Esophagus squamous epithelium (tissue), 5 donors: Measurements from ENCODE around the gene PRKCE. TPM values are rescaled to one million over a fixed set of nuclear protein-coding genes. Genes with fewer than 3 reads are reported as not detected.
A peak's percentile ranks its signal among the peaks of the same experiment; 100 is the strongest.

Experiments used
- DNase-seq: peaks from one replicate; lab custom pipeline; 2025; lab: John Stamatoyannopoulos, UW
- H3K27ac ChIP-seq, 4 donors: fragments of 200-600 bp; sonication (generic); one replicate each; pipeline ENCODE4 v1.5.1; 2016 to 2019; ENCODE audit warnings: mild to moderate bottlenecking in 1 of 4
- H3K27me3 ChIP-seq, 4 donors: fragments of 200-600 bp; sonication (generic); 1 replicate in 3 of 4; 2 replicates in 1 of 4; pipeline versions ENCODE4 v1.5.1 to v1.6.0; 2017 to 2021; ENCODE audit warnings: antibody characterized with exemption in 1 of 4
- H3K36me3 ChIP-seq, 3 donors: fragments of 200-600 bp; sonication (generic); one replicate each; pipeline ENCODE4 v1.5.1; 2016 to 2019
- H3K4me1 ChIP-seq, 3 donors: fragments of 200-600 bp; sonication (generic); one replicate each; pipeline ENCODE4 v1.5.1; 2017 to 2019
- H3K4me3 ChIP-seq, 4 donors: fragments of 200-600 bp; sonication (generic); 1 replicate in 3 of 4; 2 replicates in 1 of 4; pipeline ENCODE4 v1.5.1; 2016 to 2019; ENCODE audit warnings: mild to moderate bottlenecking in 2 of 4, moderate library complexity in 1 of 4
- H3K9me3 ChIP-seq, 3 donors: fragments of 200-600 bp; sonication (generic); one replicate each; pipeline ENCODE4 v1.5.1; 2016 to 2019
- POLR2A ChIP-seq, 4 donors: fragments of 450-650 bp; IDR thresholded peaks; one replicate each; pipeline ENCODE4 v1.6.1; 2017; ENCODE audit warnings: antibody characterized with exemption in 4 of 4, mild to moderate bottlenecking in 4 of 4, moderate library complexity in 3 of 4
- WGBS, 2 donors: methylation state at CpG; one replicate each; pipeline ENCODE4 v1.1.5; 2018; 5-methylcytosine and 5-hydroxymethylcytosine counted together
- intact Hi-C: fragments of 100-400 bp; cut with DNase I; formaldehyde crosslinking; loops from one replicate; pipeline ENCODE4 v1.15.0; 2022
- total RNA-seq, 4 donors: library from RNA; depleted of rRNA; stranded (reverse); fragments of >200 nt; gene quantifications; one replicate each; pipeline ENCODE4 v1.1.0, GENCODE V29; 2016
- TF ChIP-seq, protein P1 (sequence below), 6 experiments: fragments of 450-650 bp in 4 of 6; fragments of 200-600 bp in 2 of 6; sonication (generic) in 2 of 6; IDR thresholded peaks; one replicate each; pipeline ENCODE4 v1.5.1; 2016 to 2019; ENCODE audit warnings: antibody characterized with exemption in 6 of 6, mild to moderate bottlenecking in 4 of 6, moderate library complexity in 4 of 6
- donor health status: DM: yes; HTN: yes; CAD: no.

The PRKCE gene
- total RNA-seq, 4 donors from 2014 or later: 6.5 to 13.7 (median 9.9) TPM

DNA sequence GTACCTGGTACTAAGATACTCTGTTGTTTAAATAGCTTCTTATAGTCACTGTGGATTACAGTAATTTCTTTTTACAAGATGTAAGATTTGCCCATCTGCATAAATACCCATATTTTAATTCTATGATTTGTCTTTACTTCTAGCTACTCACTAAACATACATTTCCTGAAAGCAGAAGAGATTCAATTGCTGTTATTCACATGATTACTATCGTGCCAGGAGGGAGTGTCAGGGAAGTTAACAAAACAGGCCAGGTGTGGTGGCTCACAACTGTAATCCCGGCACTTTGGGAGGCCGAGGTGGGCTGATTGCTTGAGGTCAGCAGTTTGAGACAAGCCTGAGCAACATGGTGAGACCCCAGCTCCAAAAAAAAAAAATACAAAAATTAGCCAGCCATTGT is 33.8 kb downstream of the PRKCE start:
- 34 to 54% methylated on average over 3 of the region's 3 CpGs for WGBS, 2 donors
- intact Hi-C loops: no loop called here
- TF ChIP-seq, protein P1, sequence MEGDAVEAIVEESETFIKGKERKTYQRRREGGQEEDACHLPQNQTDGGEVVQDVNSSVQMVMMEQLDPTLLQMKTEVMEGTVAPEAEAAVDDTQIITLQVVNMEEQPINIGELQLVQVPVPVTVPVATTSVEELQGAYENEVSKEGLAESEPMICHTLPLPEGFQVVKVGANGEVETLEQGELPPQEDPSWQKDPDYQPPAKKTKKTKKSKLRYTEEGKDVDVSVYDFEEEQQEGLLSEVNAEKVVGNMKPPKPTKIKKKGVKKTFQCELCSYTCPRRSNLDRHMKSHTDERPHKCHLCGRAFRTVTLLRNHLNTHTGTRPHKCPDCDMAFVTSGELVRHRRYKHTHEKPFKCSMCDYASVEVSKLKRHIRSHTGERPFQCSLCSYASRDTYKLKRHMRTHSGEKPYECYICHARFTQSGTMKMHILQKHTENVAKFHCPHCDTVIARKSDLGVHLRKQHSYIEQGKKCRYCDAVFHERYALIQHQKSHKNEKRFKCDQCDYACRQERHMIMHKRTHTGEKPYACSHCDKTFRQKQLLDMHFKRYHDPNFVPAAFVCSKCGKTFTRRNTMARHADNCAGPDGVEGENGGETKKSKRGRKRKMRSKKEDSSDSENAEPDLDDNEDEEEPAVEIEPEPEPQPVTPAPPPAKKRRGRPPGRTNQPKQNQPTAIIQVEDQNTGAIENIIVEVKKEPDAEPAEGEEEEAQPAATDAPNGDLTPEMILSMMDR (IDR thresholded peaks at IDR 0.05): no peak
- no peak for TF ChIP-seq POLR2A (IDR thresholded peaks at IDR 0.05)
- Histone ChIP-seq H3K4me1 (peaks cover 18 to 58% (median 24%) of the 10 kb centered on the region in 3 donors), H3K4me3 (no peak overlapping the region), H3K27ac (peak overlapping the region in 3 of 4 donors; percentile 71 to 89 (median 87)), H3K9me3 (no peaks in the 10 kb centered on the region), H3K27me3 (no peaks in the 10 kb centered on the region), H3K36me3 (no peaks in the 10 kb centered on the region)
- no peak for DNase-seq

DNA sequence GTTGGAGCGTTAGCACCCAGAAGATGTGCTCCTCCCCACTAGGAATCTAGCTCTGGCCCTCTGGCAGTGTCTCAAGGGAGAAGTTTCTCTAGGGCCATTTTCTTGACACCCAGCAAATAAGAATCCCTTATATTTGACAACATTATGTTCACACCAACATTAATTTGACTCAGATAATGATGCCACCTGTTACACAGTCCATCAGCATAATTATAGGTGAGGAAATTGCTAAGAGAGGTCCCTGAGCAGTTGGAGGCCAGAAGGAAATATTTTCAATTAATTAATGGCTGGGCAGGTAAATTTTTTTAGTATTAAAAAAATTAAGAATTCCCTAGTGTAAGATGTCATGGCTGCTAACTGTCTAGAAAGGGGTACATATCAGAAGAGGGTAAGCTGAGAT is 36.5 kb downstream of the PRKCE start:
- H3K4me1 ChIP-seq: peaks cover 17 to 42% (median 19%) of the 10 kb centered on the region in 3 donors
- H3K27ac ChIP-seq: no peak overlapping the region
- H3K9me3 ChIP-seq: no peaks in the 10 kb centered on the region
- intact Hi-C loops: no loop called here
- no peak for TF ChIP-seq POLR2A (IDR thresholded peaks at IDR 0.05)
- TF ChIP-seq, protein P1 (IDR thresholded peaks at IDR 0.05): no peak
- H3K36me3 ChIP-seq: no peaks in the 10 kb centered on the region
- no peak overlapping the region for H3K4me3 ChIP-seq
- no peak for DNase-seq
- no peaks in the 10 kb centered on the region for H3K27me3 ChIP-seq
- 44 to 86% methylated on average over 1 of the region's 1 CpG for WGBS, 2 donors

DNA sequence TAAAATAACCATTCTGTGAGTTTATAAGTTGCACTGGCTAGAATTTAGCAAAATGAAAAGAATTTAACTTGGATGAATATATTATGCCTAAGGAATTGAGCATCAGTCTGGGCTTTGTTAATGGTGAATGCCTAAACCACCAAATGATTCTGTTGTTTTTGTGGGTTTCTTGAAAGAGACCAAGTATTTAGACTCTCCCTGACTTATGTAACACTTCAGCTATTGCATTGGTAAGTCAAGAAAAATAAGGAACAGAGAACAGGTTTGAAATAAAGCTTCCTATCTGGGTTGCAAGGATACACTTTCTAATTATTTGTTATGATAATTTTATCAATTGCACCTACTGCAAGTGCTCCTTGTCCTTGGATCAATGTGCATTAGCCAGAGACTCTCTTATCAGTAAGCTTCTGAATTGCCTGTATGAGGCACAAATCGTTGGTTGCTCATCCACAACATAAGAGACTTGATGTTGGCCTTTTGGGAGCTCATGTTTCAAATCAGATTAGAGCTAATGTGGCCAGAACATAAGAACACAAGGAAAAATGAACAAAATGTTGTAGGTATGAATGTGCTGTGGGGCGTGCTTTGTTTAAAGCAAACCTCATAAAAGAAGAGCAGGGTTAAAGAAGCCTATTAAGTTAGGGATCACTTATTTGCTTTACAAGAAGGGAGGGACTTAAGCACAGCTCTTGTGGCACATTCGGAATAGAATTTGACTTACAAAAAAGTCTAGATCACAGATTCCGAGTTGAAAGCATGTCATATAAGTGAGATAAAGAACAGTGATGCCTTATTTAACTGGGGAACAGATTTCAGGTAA is 37.2 kb downstream of the PRKCE start:
- intact Hi-C loops: no loop called here
- H3K27me3 ChIP-seq: no peaks in the 10 kb centered on the region
- H3K27ac ChIP-seq: no peak overlapping the region
- no peaks in the 10 kb centered on the region for H3K36me3 ChIP-seq
- peaks cover 10 to 34% (median 12%) of the 10 kb centered on the region in 3 donors for H3K4me1 ChIP-seq
- 86 to 88% methylated on average over 4 of the region's 4 CpGs for WGBS, 2 donors
- H3K9me3 ChIP-seq: no peaks in the 10 kb centered on the region
- no peak for DNase-seq
- H3K4me3 ChIP-seq: no peak overlapping the region
- no peak for TF ChIP-seq POLR2A (IDR thresholded peaks at IDR 0.05)

DNA sequence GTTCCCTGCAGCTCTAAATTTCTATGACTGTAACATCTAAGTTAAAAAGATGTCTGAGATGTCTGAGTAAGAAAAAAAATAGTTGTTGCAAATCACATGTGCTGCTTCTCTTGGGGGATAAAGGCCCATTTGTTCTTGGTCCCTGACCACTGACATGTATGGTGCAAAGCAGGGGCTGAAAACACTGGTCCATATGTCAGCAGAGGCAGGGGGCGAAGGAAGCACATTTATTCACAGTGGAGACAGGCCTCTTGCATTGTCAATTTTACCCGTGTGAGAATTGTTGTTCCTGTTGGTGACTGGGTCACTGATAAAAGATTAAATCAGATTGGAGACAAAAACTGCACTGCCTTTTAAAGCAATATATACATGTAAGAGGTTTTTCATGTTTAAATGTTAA is 38.8 kb downstream of the PRKCE start:
- 73 to 76% methylated on average over 2 of the region's 2 CpGs for WGBS, 2 donors
- intact Hi-C loops: no loop called here
- no peaks in the 10 kb centered on the region for H3K36me3 ChIP-seq
- no peak for DNase-seq
- H3K4me1 ChIP-seq: peaks cover 0 to 19% (median 0%) of the 10 kb centered on the region in 3 donors
- H3K4me3 ChIP-seq: no peak overlapping the region
- no peaks in the 10 kb centered on the region for H3K27me3 ChIP-seq
- no peaks in the 10 kb centered on the region for H3K9me3 ChIP-seq
- H3K27ac ChIP-seq: no peak overlapping the region
- TF ChIP-seq, protein P1 (IDR thresholded peaks at IDR 0.05): no peak
- TF ChIP-seq POLR2A (IDR thresholded peaks at IDR 0.05): no peak

DNA sequence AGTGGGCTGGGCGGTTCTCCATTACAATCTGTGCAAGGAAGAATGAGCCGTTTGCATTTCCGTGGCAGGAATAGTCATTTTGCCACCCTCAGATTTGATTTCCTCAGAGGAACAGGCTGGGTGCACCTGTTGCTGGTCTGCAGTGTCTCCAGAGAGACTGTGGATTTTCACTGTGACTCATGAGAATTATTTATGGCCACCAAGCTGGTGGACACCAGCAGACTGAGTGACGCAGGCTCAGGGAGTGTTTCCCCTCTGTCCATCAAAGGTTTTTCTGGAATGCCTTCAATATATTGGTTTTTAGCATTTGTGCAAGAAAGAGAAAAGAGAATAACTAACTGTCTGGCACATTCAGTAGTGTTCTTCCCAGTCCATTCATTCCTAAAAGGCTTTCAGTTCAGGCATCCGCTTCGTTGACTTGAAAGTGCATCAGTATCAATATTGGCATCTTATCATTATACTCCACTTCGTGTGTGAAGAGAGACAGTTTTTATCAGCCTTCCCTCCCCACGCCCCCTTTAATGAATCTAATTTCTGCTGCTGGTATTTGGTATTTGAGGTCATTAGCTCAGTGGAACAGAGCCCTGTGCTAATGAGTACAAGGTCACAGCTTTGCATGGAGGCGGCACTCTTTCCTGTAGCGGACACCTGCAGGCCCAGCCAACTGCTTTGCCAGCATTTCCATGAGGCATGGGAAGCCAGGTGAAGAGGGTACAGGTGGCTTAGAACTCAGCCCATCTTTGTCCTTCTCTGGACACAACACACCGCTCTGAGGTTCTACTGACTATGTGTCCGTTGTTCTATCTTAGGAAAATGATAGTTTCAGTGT is 39.9 kb downstream of the PRKCE start:
- no peak overlapping the region for H3K4me3 ChIP-seq
- no peaks in the 10 kb centered on the region for H3K9me3 ChIP-seq
- H3K4me1 ChIP-seq: peaks cover 0 to 11% (median 0%) of the 10 kb centered on the region in 3 donors
- WGBS, 2 donors: 74 to 89% methylated on average over 9 to 12 of the region's 12 CpGs
- intact Hi-C loops: no loop called here
- no peak for DNase-seq
- no peaks in the 10 kb centered on the region for H3K36me3 ChIP-seq
- TF ChIP-seq, protein P1 (IDR thresholded peaks at IDR 0.05): no peak
- no peak for TF ChIP-seq POLR2A (IDR thresholded peaks at IDR 0.05)
- H3K27ac ChIP-seq: no peak overlapping the region
- no peaks in the 10 kb centered on the region for H3K27me3 ChIP-seq
